NCI-H187 (cell line): ENCODE measurements around the gene ANKRD55.

ENCODE experiments used
- DNase-seq, 2 experiments: peaks; one replicate each; lab custom pipeline; 2025; lab: John Stamatoyannopoulos, UW

The ANKRD55 gene

DNA sequence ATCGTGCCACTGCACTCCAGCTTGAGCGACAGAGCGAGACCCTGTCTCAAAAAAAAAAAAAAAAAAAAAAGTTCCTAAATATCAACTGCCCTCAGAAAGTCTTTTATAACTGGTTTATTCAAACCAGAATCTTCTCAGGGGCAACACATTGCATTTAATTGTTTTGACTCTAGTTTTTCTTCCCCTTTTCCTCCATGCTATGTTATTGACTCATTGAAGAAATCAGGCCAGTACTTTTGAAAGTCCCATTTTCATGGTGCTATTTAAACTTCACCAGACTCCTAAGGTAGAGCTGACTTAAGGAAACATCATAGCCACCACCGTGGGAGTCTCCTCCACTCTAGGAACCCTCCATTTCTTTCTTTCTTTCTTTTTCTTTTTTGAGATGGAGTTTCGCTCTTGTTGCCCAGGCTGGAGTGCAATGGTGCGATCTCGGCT is 155.3 kb downstream of the ANKRD55 start:
- no peak for DNase-seq

DNA sequence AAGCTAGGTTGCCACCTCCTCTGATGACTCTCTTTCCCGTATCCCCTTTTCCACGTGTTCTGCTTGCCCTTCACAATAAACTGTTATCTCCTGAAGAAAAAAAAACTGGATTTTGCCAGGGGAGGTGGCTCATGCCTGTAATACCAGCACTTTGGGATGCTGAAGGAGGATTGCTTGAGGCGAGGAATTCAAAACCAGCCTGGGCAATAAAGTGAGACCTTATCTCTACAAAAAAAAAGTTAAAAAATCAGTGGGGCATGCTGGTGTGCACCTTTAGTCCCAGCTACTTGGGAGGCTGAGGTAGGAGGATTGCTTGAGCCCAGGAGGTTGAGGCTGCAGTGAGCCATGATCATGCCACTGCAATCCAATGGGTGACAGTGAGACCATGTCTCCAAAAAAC is 156.6 kb downstream of the ANKRD55 start:
- DNase-seq = no peak

DNA sequence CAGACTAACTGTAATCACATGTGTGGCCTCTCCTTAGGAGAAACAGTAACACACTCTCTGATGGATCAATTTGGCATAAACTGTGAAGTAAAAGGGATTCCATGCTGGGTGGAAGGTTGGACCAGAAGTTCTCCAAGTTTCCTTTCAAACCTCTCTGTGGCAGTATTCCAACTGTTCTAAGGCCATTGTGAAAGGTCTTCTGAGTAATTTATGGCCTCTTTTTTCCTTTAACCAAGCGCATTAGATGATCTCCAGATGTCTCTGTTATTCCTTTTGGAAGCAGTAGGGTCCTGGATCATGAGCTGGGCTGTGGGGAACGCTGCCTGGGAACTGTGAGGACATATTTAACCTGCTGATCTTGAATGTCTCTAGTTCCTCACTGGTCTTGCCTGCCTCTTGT is 157.8 kb downstream of the ANKRD55 start:
- DNase-seq = no peak

GRCh38 chr5:56072863-56073766 is 160.0 kb downstream of the ANKRD55 start:
- DNase-seq = no peak

- DNase-seq = no peak
Measured at GRCh38 chr5:56071470-56071869, 161.7 kb downstream of the ANKRD55 start.

DNA sequence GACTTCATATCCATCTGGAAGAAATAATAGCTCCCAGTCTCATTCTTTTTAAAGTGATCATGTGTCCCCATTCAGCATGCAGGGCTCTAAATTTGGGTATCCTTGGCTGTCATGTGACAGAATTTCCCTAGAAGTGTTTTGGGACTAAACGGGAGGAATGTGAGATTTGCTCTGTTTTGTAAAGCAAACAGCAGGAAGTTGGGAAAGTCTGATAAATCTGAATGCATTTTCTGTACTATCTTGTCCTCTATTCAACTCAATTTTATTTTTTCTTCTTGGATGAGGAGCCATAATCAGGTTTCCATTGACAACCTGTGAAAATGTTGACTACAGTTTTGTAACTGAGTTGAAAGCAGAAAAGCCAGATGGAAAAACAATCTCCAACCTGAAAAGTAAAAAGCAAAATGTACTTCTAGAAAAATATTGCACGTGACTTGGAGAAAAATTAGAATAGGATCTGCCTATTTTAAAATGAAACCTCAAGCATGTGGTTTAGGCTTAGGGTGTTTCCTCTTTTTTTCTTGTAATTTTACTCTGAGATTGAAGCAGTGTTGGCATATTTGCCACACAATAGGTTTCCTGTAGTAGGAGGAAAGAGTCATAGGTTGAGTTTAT is 162.2 kb downstream of the ANKRD55 start:
- DNase-seq = no peak

DNA sequence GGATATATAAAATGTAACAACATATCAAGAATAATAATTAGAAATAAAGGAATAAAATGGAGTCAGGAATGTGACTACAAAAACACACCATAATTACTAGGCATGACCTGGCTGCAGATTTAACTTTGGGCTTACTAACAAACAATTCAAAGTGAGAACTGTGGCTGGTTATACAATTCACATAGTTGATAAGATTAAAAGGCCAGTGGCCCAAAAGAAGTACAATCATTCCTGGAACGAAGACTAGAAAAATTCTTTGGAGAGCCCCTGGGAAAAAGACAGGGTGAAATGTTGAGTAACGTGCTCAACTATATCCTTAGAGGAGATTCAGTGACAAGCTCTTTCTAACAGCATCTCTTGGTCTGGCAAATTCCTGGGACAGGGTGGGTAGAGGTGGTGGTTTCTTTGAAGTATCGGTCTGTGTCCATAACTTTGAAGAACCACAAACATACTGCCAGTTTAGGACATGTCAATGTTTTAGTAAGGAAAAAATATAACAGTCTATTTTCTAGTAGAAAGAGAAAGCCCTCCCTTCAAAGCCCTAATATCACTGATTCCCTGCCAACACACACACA is 163.4 kb downstream of the ANKRD55 start:
- no peak for DNase-seq

- DNase-seq = no peak
Measured at GRCh38 chr5:56066931-56067450, 166.1 kb downstream of the ANKRD55 start.

GRCh38 chr5:56064984-56065383 is 168.1 kb downstream of the ANKRD55 start:
- no peak for DNase-seq

- DNase-seq = no peak
Measured at GRCh38 chr5:56060276-56061110, 172.6 kb downstream of the ANKRD55 start.

GRCh38 chr5:56059854-56060253 is 173.3 kb downstream of the ANKRD55 start:
- DNase-seq = no peak

DNA sequence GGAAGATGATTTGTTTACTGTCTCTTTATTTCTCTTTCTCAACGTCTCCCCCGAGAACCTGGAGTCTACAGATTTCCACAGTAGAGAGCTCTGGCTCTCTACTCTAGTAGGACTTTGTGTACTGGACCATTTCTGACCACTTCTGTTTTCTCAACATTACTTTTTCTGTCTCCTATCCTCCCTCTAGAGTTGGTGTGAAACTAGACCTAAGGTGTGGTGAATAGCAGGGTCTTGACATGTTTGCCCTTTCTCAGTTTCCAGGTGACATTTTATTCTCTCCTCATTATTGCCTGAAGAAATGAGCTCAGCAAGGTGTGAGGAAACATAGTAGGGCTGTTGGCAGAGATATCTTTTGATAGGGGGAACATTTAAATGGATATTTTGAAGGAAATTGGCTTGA is 176.3 kb downstream of the ANKRD55 start:
- no peak for DNase-seq

DNA sequence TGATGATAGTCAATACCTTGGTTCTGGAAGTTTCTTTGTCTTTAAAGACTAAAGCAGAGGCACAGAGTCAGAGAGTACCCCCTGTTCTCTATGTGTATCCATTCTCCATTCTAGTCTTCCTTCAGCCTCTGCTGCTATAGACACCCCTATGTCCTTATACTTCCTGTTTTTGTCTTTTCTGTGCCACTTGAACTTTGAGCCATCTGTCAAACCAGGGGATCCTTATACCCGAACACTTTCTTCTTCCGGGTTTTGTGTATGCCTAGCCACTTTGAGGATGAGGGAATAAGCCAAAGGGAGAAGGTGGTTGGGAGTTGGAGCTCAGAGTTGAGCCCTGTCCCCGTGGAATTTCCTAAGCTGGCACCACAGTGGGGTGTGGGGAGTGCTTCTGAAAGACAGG is 177.3 kb downstream of the ANKRD55 start:
- DNase-seq = no peak

DNA sequence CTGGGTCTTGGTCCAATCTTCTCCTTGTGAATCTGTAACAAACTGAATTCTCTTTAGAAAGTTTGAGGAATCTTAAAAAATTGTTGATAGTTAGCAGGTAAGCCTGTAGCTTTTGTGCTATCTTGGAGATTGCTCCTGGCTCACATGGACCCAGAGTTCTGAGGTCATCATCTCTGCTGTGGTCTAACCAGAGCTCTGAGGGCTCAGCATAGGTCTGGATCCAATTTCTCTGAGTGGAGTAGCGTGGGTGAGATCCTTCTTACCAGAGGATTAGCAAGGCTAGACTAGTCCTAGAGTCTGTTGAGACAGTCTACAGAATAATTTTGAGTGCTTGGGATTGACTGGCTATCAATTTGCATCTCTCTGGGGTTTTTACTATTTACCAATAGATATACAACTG is 177.8 kb downstream of the ANKRD55 start:
- DNase-seq = no peak

- no peak for DNase-seq
Measured at GRCh38 chr5:56054666-56055065, 178.5 kb downstream of the ANKRD55 start.

DNA sequence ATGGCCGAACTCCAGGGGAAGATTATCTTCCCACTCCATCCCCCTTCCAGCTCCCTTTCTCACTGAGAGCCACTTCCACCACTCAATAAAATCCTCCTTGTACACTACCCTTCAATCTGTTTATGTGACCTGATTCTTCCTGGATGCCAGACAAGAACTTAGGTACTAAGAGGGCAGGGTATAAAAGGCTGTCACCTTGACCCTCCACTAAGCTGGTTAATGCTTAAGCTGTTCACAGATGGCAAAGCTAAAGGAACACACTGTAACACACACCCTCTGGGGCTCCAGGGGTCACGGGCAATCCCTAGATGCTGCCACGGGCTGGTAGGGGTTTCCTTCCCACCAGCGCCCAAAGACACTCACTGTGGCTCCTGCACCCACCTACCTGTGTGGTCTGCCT is 179.8 kb downstream of the ANKRD55 start:
- DNase-seq = no peak

DNA sequence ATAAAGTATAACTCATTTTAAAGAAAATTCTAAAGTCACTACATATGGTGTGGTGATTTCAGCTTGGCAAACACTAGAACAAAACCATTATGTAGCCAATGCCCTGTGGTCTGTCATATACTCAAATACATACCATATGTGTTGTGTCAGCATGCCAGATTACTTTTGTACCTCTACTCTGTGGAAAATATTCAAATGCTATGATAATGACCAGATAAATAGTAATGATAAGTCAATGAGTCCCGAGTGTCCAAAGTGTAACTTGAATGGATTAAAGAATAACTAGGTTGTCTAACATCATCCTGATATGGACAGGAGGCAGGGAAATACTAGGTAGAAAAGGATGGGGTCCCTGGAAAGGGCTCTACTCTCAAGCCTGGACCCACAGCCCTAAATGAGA is 180.4 kb downstream of the ANKRD55 start:
- DNase-seq = no peak

DNA sequence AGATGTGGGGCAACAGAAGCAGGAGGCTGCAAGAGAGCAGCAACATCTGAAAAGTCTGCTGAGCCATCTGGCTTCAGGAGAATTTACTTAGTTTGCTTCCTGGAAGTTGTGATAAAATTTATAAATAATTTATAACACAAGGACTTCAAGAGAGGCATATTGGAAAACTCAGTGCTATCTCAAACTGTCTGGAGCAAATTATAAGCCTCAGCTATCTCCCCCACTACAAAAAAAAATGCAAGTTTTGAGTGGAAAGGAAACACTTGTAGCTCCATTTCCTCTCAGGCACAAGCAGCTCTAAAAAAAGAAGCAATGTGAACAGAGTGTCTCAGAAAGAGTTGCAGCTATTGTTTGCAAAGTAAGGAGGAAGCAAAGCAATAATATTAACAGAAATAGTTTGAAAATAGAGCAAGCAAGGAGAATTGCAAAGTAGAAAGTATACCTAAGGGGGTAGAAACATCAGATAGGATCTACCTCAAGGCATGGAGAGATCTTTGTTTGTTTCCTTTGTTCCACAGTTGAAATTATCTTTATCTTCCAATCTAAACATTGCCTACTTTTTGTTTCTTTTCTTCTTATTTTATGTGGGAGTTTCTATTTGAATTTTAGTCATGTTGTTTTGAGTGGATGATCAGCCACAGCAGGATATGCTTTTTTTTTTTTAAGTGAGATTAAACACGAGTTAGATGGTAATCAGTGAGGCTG is 182.4 kb downstream of the ANKRD55 start:
- no peak for DNase-seq
